ENCODE measurements around the gene PHF21B.
A peak's percentile ranks its signal among the peaks of the same experiment; 100 is the strongest.

Gene PHF21B

GRCh38 chr22:44985906-44986527 lies 23.8 kb downstream of the PHF21B start:
- DNase-seq (ENCODE audit: insufficient read length, low spot score), result no peak
- TF ChIP-seq TAF1 (IDR thresholded peaks at IDR 0.05; ENCODE audit: low read depth, low read length) (no peak), SPI1 (IDR thresholded peaks at IDR 0.05; ENCODE audit: low read depth, low read length) (no peak), PAX5 (IDR thresholded peaks at IDR 0.05; ENCODE audit: insufficient read depth, low read length, severe bottlenecking) (no peak), POLR2A (IDR thresholded peaks at IDR 0.05; ENCODE audit: low read depth, low read length) (no peak), POLR2AphosphoS5 (IDR thresholded peaks at IDR 0.05; ENCODE audit: low read depth, low read length) (no peak), POU2F2 (IDR thresholded peaks at IDR 0.05; ENCODE audit: low read depth, low read length) (no peak)
- FAIRE-seq, result no peak

DNA sequence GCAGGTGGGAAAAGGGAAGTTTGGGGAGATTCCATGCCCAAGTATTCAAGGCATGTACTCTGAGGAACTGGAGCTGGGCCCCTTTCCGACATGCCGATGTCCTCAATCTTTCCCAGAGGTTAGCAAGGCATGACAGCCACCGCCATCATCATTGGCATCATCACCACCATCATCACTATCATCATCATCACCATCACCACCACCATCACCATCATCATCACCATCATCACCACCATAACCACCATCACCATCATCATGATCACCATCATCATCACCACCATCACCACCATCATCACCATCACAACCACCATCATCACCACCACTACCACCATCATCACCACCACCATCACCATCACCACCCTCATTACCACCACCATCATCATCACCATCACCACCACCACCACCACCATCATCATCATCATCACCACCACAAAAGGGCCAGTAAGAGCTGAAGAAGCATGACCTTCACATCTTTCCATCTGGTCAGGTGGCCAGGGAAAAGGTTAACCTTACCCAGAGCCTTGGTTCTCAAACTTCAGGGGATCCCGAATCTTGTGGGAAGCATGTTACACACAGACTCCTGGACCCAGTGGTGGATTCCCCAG lies 25.8 kb downstream of the PHF21B start:
- no peak for DNase-seq (ENCODE audit: insufficient read length, low spot score)
- peak; percentile 87 for FAIRE-seq
- TF ChIP-seq TAF1 (IDR thresholded peaks at IDR 0.05; ENCODE audit: low read depth, low read length) (no peak), POLR2A (IDR thresholded peaks at IDR 0.05; ENCODE audit: low read depth, low read length) (no peak), POLR2AphosphoS5 (IDR thresholded peaks at IDR 0.05; ENCODE audit: low read depth, low read length) (no peak), PAX5 (IDR thresholded peaks at IDR 0.05; ENCODE audit: insufficient read depth, low read length, severe bottlenecking) (no peak), SPI1 (IDR thresholded peaks at IDR 0.05; ENCODE audit: low read depth, low read length) (no peak), POU2F2 (IDR thresholded peaks at IDR 0.05; ENCODE audit: low read depth, low read length) (no peak)

DNA sequence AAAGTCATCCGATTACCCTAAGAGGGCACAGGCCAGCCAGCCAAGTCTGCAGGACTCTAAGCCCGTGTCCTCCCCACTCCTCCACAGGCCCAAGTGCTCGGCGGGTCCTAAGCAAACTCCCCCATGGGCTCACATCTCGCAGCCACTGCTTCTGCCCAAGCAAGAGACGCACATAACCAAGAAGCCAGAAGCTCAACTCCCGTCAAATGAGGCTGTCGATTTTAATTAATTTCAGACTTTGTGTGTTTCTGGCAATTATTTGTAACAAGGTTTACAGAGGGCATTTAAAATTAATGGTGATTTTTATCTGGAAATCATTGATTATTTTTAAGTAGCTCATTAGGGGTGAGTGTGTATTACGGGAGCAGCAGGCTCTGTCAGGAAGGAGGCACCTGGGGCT lies 27.4 kb downstream of the PHF21B start:
- FAIRE-seq (no peak), DNase-seq (ENCODE audit: insufficient read length, low spot score) (no peak)
- TF ChIP-seq PAX5 (IDR thresholded peaks at IDR 0.05; ENCODE audit: insufficient read depth, low read length, severe bottlenecking) (no peak), POLR2A (IDR thresholded peaks at IDR 0.05; ENCODE audit: low read depth, low read length) (no peak), TAF1 (IDR thresholded peaks at IDR 0.05; ENCODE audit: low read depth, low read length) (no peak), POU2F2 (IDR thresholded peaks at IDR 0.05; ENCODE audit: low read depth, low read length) (no peak), SPI1 (IDR thresholded peaks at IDR 0.05; ENCODE audit: low read depth, low read length) (no peak)

DNA sequence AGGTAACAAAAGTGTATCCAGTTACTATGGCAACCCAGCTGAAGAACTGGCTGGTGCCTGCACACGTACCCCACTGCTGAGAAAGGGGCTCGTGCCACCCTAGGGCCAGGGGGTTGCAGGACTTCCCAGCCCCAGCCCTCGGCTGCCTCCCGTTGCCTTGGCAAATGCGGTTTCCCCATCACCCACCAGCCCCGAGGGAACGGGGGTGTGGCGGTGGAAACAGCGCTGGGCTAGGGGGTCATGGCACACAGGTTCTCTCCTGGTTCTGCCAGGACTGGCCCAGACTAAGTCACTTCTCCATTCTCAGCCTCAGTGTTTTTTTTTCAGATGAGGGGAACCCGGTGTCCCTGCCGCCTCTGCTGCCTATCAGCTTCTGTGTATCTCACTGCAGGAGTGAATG lies 27.9 kb downstream of the PHF21B start:
- DNase-seq (ENCODE audit: insufficient read length, low spot score), result no peak
- FAIRE-seq, result no peak
- TF ChIP-seq TAF1 (IDR thresholded peaks at IDR 0.05; ENCODE audit: low read depth, low read length) (no peak), SPI1 (IDR thresholded peaks at IDR 0.05; ENCODE audit: low read depth, low read length) (no peak), PAX5 (IDR thresholded peaks at IDR 0.05; ENCODE audit: insufficient read depth, low read length, severe bottlenecking) (no peak), POU2F2 (IDR thresholded peaks at IDR 0.05; ENCODE audit: low read depth, low read length) (no peak), POLR2A (IDR thresholded peaks at IDR 0.05; ENCODE audit: low read depth, low read length) (no peak), POLR2AphosphoS5 (IDR thresholded peaks at IDR 0.05; ENCODE audit: low read depth, low read length) (no peak)

DNA sequence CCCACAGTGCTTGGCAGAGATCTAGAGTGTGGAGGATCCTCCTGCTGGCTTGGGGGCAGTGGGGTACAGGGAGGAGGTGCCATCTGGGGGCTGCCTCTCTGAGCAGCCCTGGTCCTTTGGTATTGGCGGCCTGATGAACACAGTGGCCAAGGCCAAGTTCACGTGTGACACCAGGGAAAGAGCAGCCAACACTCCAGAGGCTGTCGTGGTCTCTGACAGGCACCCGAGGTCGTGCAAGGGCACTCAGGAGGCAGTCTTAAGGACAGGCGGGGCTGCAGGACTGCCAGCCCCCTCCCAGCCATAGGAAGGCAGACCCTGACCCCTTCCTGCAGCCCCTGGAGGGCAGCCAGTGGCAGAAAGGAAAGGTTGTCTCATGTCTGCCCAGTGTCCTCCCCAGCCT lies 30.7 kb downstream of the PHF21B start:
- no peak for TF ChIP-seq TAF1 (IDR thresholded peaks at IDR 0.05; ENCODE audit: low read depth, low read length)
- no peak for TF ChIP-seq SPI1 (IDR thresholded peaks at IDR 0.05; ENCODE audit: low read depth, low read length)
- no peak for TF ChIP-seq PAX5 (IDR thresholded peaks at IDR 0.05; ENCODE audit: insufficient read depth, low read length, severe bottlenecking)
- no peak for TF ChIP-seq POU2F2 (IDR thresholded peaks at IDR 0.05; ENCODE audit: low read depth, low read length)
- TF ChIP-seq POLR2AphosphoS5 (IDR thresholded peaks at IDR 0.05; ENCODE audit: low read depth, low read length), result no peak
- no peak for TF ChIP-seq POLR2A (IDR thresholded peaks at IDR 0.05; ENCODE audit: low read depth, low read length)
- no peak for FAIRE-seq
- DNase-seq (ENCODE audit: insufficient read length, low spot score), result no peak

GRCh38 chr22:44975427-44976262 lies 34.2 kb downstream of the PHF21B start:
- FAIRE-seq (peak; percentile 78), DNase-seq (ENCODE audit: insufficient read length, low spot score) (peak; percentile 86)
- 0 out of 2 replicates have a peak, but pooled peaks have one; percentile 8 for TF ChIP-seq POU2F2 (IDR thresholded peaks at IDR 0.05; ENCODE audit: low read depth, low read length)
- no peak for TF ChIP-seq SPI1 (IDR thresholded peaks at IDR 0.05; ENCODE audit: low read depth, low read length)

DNA sequence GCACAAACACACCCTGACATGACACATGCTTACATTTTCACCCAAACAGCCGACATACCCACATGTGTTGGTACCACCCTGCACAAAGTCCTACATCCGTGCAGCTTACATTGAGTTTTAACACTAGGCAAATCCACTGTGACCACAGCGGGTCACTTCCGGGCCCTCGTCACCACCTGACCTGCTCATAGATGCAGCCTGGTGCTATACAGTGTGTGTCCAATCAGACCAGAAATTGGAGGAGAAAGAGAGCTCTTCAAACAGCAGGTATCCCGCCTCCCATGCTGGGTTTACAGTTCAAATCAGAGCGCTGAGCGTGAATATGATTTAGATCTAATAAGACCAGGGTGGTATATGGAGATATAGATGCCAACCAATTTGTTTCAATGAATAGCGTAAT lies 35.4 kb downstream of the PHF21B start:
- FAIRE-seq (no peak), DNase-seq (ENCODE audit: insufficient read length, low spot score) (no peak)
- TF ChIP-seq POLR2A (IDR thresholded peaks at IDR 0.05; ENCODE audit: low read depth, low read length) (no peak), SPI1 (IDR thresholded peaks at IDR 0.05; ENCODE audit: low read depth, low read length) (no peak), POLR2AphosphoS5 (IDR thresholded peaks at IDR 0.05; ENCODE audit: low read depth, low read length) (no peak)

DNA sequence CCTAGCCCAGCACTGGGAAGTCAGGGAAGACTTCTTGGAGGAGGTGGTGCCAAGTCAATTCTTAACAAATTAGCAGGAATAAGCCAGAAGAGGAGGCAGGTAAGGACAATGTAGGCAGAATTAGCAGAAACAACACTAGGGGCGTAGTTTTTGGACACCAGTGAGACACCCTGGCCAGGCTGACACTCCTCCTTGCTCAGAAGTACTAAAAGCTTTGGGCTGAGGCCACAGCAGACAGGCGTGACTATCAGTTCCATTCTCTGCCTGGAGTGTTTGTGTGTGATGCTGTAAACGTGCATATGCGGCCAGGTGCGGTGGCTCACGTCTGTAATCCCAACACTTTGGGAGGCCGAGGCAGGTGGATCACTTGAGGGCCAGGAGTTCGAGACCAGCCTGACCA lies 36.0 kb downstream of the PHF21B start:
- FAIRE-seq (no peak), DNase-seq (ENCODE audit: insufficient read length, low spot score) (no peak)
- TF ChIP-seq POLR2AphosphoS5 (IDR thresholded peaks at IDR 0.05; ENCODE audit: low read depth, low read length) (no peak), TAF1 (IDR thresholded peaks at IDR 0.05; ENCODE audit: low read depth, low read length) (no peak), POLR2A (IDR thresholded peaks at IDR 0.05; ENCODE audit: low read depth, low read length) (no peak)

DNA sequence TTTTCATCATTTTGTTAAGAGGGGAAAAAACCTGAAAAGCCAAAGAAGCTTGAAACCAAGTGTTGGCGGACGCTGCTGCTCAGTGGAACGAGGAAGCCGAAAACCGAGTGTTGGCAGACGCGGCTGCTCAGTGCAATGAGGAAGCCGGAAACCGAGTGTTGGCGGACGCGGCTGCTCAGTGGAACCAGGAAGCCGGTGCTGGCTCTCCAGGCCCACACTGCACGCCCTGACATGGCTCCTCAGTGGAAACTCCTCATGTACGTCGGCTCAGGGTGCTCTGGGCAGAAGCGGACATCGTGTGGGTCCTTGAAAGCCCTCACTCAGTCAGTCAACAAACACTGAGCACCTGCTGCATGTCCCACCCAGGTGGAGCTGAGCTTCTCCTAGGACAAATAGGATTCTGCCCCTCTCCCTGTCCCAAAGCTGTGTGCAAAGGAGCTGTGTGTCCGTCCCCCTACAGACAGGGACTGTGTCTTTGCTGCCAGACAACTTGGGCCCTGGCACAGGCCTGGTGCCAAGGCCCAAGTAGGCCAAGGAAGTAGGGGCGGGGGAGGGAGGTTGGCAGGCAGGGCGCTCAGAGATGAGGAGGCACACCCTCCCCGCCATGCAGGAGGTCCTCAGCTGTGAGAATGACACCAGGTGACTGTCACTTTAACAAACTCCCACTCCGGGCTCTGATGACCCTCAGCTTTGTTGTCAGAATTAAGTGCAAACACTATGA lies 37.3 kb downstream of the PHF21B start:
- DNase-seq (ENCODE audit: insufficient read length, low spot score), result no peak
- no peak for FAIRE-seq
- TF ChIP-seq POU2F2 (IDR thresholded peaks at IDR 0.05; ENCODE audit: low read depth, low read length) (no peak), PAX5 (IDR thresholded peaks at IDR 0.05; ENCODE audit: insufficient read depth, low read length, severe bottlenecking) (no peak), POLR2AphosphoS5 (IDR thresholded peaks at IDR 0.05; ENCODE audit: low read depth, low read length) (no peak), TAF1 (IDR thresholded peaks at IDR 0.05; ENCODE audit: low read depth, low read length) (no peak), SPI1 (IDR thresholded peaks at IDR 0.05; ENCODE audit: low read depth, low read length) (no peak), POLR2A (IDR thresholded peaks at IDR 0.05; ENCODE audit: low read depth, low read length) (no peak)
